HG02938 (cell line): ENCODE data around the gene TPPP3.

ENCODE experiments used
- ATAC-seq: cut with Tn5 transposase; IDR thresholded peaks from one replicate; pipeline ENCODE4 v1.9.1; 2021; ENCODE audit warnings: mild to moderate bottlenecking, moderate library complexity; ENCODE audit not compliant: unreplicated experiment

The TPPP3 gene

DNA sequence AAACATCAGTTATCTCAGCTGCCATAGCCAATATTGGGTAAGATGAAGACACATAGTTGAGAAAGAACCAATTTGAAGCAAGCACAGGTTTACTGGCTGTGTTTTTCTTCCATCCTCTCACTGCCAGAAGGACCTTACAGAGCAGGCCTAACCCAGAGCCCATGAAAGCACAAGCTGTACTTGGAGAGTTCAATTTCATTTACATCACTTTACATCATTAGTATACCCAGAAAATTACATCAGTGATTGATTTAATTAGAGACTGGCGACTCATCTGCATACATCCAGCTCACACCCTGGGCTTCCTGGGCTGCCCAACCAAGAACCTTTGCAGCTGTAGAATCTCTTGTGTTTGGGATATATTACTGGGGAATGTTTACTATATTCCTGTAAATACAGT is 43.0 kb downstream of the TPPP3 start:
- no peak for ATAC-seq

DNA sequence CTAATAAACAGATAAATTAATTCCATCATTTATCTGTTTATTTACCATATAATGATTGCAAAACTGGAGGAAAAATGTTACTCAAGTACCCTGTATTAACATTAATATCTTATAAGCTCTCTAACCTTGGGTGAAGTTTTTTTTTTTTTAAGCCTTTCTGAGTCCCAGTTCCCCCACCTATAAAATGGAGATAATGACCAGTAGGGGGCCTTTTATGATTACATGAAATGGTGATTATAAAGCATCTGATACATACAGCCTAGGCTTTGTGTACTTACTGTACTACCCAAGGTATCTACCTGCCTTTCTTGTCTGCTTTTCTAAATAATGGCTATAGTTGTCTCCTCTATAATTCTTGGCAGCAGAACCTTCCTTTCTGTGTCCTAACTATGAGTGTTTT is 44.1 kb downstream of the TPPP3 start:
- no peak for ATAC-seq

DNA sequence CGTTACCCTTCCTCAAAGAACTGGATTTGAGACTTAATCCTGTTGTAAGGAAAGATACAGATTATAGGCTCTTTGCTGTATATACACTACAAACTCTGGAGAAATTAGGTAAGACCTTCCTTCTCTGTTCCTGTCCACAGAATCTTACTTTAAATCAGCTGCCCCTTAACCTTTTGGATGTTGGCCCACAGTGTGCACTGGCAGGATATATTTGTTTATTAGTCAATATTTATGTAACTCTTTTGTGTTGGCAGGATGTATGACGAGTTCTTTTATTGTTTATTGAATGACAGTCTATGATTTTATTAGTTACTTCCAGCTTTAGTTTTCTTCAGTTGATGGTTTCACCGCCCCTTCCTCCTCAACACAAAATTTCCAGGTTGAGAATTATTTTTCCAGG is 47.0 kb downstream of the TPPP3 start:
- ATAC-seq, result no peak

DNA sequence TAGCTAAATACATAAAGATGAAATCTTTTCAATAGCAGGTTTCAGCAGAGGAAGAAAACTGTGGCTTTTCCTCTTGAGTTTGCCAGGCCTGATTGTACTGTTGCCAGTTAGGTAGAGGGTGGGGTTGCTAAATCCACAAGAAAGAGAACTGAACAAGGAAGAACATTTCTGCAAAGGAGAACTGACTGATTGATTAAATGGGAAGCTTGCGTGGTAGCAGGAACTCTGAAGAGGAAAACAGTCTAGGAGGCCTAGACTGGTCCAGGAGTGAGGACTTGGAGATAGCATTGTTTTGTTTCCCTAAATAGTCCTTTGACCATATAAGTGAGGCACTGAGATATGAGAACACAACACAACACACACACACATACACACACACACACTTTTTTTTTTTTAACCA is 47.9 kb downstream of the TPPP3 start:
- no peak for ATAC-seq

DNA sequence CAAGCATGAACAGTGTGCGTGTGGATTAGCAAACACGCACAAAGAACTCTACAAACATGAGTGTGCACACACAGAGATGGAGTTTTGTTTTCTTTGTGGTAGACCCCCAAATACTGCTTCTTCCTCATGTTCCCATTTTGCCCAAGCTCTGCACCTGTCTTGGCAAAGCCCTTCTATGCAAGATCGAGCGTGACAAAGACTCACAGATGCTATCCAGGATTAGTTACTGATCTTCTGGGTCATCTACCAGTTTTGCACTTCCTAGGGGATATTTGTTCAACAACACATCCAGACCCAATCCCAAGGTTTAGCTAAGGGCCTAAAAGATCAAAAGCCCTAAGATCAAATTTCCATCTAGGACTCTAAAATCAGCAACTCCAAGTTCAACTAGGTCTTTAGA is 50.7 kb downstream of the TPPP3 start:
- no peak for ATAC-seq

DNA sequence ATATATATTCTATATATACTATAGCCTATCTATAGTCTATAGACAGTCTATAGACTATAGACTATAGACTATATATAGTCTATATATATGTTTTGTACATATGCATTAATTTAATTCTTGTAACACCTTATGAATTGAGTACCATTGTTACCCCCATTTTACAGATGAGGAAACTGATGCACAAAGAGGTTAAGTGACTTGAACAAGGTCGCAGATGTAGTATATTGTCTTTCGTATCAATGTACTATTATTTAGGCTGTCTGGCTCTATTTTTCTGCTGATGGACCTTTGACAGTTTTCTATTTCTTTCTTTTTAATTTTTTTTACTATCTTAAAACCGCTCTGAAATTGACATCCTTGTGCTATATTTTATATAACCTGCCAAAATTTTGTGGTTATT is 52.0 kb downstream of the TPPP3 start:
- ATAC-seq, result no peak
